ENCODE measurements around the gene S100A8. TPM values are rescaled to one million over a fixed set of nuclear protein-coding genes. Genes with fewer than 3 reads are reported as not detected.

S100A8 gene
- total and polyA plus RNA-seq, 4 donors: 38.4 to 99.3 (median 41.9) TPM

DNA sequence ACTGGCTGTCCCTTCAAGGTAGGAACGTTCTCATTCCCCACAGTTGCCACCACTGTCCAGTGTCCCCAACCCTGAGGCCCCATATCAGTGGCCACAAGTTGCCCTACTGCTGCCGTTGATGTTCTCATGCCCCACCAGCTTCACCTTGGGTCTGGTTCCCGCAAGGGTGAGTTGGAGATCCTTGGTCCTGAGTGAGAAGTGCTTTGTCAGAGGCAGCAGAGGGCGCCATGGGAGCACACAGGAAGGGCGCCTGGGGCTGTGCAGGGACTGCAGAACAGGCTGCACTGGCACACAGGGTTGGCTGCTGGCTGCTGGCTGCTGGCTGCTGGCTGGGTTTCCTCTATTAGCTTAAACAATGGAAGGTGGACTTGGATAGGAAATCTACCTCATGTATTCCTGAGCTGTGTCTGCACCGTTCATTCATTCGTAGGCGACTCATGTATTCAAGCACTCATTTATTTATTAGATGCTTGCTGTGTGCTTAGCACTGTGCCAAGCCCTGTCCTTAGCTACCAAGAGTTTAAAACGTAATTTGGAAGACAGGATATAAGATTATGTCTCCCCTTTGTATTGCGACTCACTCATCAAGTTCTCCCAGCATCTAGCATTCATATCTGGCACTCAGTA, 35.3 kb downstream of the S100A8 start:
- Histone ChIP-seq H3K27me3 (ENCODE audit: control insufficient read depth in 4 of 4, insufficient read depth in 4 of 4, low read length in 3 of 4) (peaks cover 0 to 7% (median 0%) of the 10 kb centered on the region in 4 donors), H3K4me1 (ENCODE audit: control insufficient read depth in 4 of 4, insufficient read depth in 4 of 4, low read length in 3 of 4) (peaks cover 0 to 11% (median 5%) of the 10 kb centered on the region in 4 donors), H3K27ac (ENCODE audit: low read depth in 1 of 2, low read length in 2 of 2) (no peak overlapping the region), H3K9me3 (ENCODE audit: control insufficient read depth in 4 of 4, low read length in 3 of 4) (no peaks in the 10 kb centered on the region), H3K36me3 (ENCODE audit: control insufficient read depth in 4 of 4, insufficient read depth in 3 of 4, low read depth in 1 of 4, low read length in 3 of 4) (no peaks in the 10 kb centered on the region), H3K4me3 (ENCODE audit: low read depth in 1 of 3, low read length in 3 of 3) (no peak overlapping the region), H3K9ac (ENCODE audit: low read depth in 1 of 2, low read length in 2 of 2) (no peak overlapping the region)
- TF ChIP-seq YY1 (IDR thresholded peaks at IDR 0.05): no peak
- TF ChIP-seq RAD21 (IDR thresholded peaks at IDR 0.05): peak; percentile 76 to 82
- TF ChIP-seq, protein P1, sequence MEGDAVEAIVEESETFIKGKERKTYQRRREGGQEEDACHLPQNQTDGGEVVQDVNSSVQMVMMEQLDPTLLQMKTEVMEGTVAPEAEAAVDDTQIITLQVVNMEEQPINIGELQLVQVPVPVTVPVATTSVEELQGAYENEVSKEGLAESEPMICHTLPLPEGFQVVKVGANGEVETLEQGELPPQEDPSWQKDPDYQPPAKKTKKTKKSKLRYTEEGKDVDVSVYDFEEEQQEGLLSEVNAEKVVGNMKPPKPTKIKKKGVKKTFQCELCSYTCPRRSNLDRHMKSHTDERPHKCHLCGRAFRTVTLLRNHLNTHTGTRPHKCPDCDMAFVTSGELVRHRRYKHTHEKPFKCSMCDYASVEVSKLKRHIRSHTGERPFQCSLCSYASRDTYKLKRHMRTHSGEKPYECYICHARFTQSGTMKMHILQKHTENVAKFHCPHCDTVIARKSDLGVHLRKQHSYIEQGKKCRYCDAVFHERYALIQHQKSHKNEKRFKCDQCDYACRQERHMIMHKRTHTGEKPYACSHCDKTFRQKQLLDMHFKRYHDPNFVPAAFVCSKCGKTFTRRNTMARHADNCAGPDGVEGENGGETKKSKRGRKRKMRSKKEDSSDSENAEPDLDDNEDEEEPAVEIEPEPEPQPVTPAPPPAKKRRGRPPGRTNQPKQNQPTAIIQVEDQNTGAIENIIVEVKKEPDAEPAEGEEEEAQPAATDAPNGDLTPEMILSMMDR (IDR thresholded peaks at IDR 0.05; ENCODE audit: low read depth, low read length, missing input control): peak; percentile 44
- no peak for TF ChIP-seq SP1 (IDR thresholded peaks at IDR 0.05)
- TF ChIP-seq TAF1 (conservative IDR thresholded peaks at IDR 0.05): no peak
- TF ChIP-seq, protein P2, sequence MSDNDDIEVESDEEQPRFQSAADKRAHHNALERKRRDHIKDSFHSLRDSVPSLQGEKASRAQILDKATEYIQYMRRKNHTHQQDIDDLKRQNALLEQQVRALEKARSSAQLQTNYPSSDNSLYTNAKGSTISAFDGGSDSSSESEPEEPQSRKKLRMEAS (IDR thresholded peaks at IDR 0.05): no peak
- 48% methylated on average over 10 of the region's 10 CpGs for WGBS
- peak; percentile 29 for DNase-seq (ENCODE audit: low spot score)

- Histone ChIP-seq H3K4me1 (ENCODE audit: control insufficient read depth in 4 of 4, insufficient read depth in 4 of 4, low read length in 3 of 4) (peaks cover 0 to 11% (median 5%) of the 10 kb centered on the region in 4 donors), H3K9me3 (ENCODE audit: control insufficient read depth in 4 of 4, low read length in 3 of 4) (no peaks in the 10 kb centered on the region), H3K9ac (ENCODE audit: low read depth in 1 of 2, low read length in 2 of 2) (no peak overlapping the region), H3K27me3 (ENCODE audit: control insufficient read depth in 4 of 4, insufficient read depth in 4 of 4, low read length in 3 of 4) (peaks cover 0 to 7% (median under 1%) of the 10 kb centered on the region in 4 donors), H3K36me3 (ENCODE audit: control insufficient read depth in 4 of 4, insufficient read depth in 3 of 4, low read depth in 1 of 4, low read length in 3 of 4) (no peaks in the 10 kb centered on the region), H3K27ac (ENCODE audit: low read depth in 1 of 2, low read length in 2 of 2) (no peak overlapping the region), H3K4me3 (ENCODE audit: low read depth in 1 of 3, low read length in 3 of 3) (no peak overlapping the region)
- 57% methylated on average over 8 of the region's 8 CpGs for WGBS
- no peak for TF ChIP-seq FOXA2 (IDR thresholded peaks at IDR 0.05)
- no peak for TF ChIP-seq RXRA (IDR thresholded peaks at IDR 0.05)
- TF ChIP-seq TAF1 (conservative IDR thresholded peaks at IDR 0.05): no peak
- no peak for TF ChIP-seq HNF4A (conservative IDR thresholded peaks at IDR 0.05)
- TF ChIP-seq RAD21 (IDR thresholded peaks at IDR 0.05): no peak
- no peak for TF ChIP-seq HNF4G (IDR thresholded peaks at IDR 0.05)
- TF ChIP-seq, protein P2 (IDR thresholded peaks at IDR 0.05): no peak
- TF ChIP-seq, protein P3, sequence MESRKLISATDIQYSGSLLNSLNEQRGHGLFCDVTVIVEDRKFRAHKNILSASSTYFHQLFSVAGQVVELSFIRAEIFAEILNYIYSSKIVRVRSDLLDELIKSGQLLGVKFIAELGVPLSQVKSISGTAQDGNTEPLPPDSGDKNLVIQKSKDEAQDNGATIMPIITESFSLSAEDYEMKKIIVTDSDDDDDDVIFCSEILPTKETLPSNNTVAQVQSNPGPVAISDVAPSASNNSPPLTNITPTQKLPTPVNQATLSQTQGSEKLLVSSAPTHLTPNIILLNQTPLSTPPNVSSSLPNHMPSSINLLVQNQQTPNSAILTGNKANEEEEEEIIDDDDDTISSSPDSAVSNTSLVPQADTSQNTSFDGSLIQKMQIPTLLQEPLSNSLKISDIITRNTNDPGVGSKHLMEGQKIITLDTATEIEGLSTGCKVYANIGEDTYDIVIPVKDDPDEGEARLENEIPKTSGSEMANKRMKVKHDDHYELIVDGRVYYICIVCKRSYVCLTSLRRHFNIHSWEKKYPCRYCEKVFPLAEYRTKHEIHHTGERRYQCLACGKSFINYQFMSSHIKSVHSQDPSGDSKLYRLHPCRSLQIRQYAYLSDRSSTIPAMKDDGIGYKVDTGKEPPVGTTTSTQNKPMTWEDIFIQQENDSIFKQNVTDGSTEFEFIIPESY (IDR thresholded peaks at IDR 0.05): no peak
- no peak for TF ChIP-seq FOXA1 (IDR thresholded peaks at IDR 0.05)
- TF ChIP-seq YY1 (IDR thresholded peaks at IDR 0.05): no peak
- TF ChIP-seq SP1 (IDR thresholded peaks at IDR 0.05): no peak
- TF ChIP-seq NR2F2 (IDR thresholded peaks at IDR 0.05): no peak
- no peak for TF ChIP-seq REST (IDR thresholded peaks at IDR 0.05)
- TF ChIP-seq, protein P1 (IDR thresholded peaks at IDR 0.05; ENCODE audit: low read depth, low read length, missing input control): no peak
- no peak for TF ChIP-seq JUND (IDR thresholded peaks at IDR 0.05)
- TF ChIP-seq, protein P4, sequence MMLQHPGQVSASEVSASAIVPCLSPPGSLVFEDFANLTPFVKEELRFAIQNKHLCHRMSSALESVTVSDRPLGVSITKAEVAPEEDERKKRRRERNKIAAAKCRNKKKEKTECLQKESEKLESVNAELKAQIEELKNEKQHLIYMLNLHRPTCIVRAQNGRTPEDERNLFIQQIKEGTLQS (IDR thresholded peaks at IDR 0.05): no peak
- no peak for TF ChIP-seq EGR1 (IDR thresholded peaks at IDR 0.05; ENCODE audit: low read depth in 2 of 2)
- DNase-seq (ENCODE audit: low spot score): peak; percentile 17
These were observed 36.2 kb downstream of the S100A8 start for GRCh38 chr1:153354515-153355193.

All from liver (tissue), 9 donors.